NOMO-1 (cell line): Measurements from ENCODE around the gene CCDC172.

Experiments
- DNase-seq, 2 experiments: peaks; one replicate each; lab custom pipeline; 2025; ENCODE audit not compliant: unreplicated experiment in 2 of 2; lab: John Stamatoyannopoulos, UW

CCDC172 gene

GRCh38 chr10:116421815-116422214 is 97.6 kb downstream of the CCDC172 start:
- DNase-seq: no peak

GRCh38 chr10:116427671-116428070 is 103.4 kb downstream of the CCDC172 start, which contains the start of gene PNLIPRP3:
TSS of gene PNLIPRP3 (plus strand) at chr10:116427847. CDS start at chr10:116428013, 166 bp downstream.
- no peak for DNase-seq

GRCh38 chr10:116429288-116429977 is 105.2 kb downstream of the CCDC172 start:
- no peak for DNase-seq
